B cell (primary cell): ENCODE results near the gene AFG1L.

Experiments
- EZH2 ChIP-seq: IDR thresholded peaks from 2 replicates; pipeline ENCODE4 v1.6.1; 2012; ENCODE audit warnings: borderline replicate concordance, low read depth, mild to moderate bottlenecking, moderate library complexity, low read length; ENCODE audit not compliant: insufficient read depth, poor library complexity, severe bottlenecking
- TF ChIP-seq, protein P1 (sequence below): fragments of 200-600 bp; IDR thresholded peaks from one replicate; pipeline ENCODE4 v1.8.0; 2022; ENCODE audit warnings: antibody characterized with exemption, mild to moderate bottlenecking

DNA sequence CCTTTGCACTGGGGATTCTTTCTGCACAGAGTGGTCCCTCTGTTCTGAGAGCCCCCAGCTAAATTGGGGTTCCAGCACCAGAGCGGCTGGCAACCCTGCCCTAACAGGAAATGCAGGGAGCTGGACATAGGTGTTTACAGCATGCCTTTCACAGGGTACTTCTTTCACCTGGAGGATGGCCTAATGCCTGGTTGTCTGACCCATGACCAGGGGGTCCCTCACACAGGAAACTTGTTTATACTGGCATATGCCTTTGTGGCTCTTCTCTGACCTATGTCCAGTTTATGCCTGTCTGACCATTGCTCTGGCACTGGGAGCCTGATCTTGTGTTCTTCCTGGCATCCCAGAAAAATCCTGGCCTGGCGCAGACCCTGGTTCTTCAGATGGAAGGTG lies 66.1 kb downstream of the AFG1L start:
- TF ChIP-seq, protein P1, sequence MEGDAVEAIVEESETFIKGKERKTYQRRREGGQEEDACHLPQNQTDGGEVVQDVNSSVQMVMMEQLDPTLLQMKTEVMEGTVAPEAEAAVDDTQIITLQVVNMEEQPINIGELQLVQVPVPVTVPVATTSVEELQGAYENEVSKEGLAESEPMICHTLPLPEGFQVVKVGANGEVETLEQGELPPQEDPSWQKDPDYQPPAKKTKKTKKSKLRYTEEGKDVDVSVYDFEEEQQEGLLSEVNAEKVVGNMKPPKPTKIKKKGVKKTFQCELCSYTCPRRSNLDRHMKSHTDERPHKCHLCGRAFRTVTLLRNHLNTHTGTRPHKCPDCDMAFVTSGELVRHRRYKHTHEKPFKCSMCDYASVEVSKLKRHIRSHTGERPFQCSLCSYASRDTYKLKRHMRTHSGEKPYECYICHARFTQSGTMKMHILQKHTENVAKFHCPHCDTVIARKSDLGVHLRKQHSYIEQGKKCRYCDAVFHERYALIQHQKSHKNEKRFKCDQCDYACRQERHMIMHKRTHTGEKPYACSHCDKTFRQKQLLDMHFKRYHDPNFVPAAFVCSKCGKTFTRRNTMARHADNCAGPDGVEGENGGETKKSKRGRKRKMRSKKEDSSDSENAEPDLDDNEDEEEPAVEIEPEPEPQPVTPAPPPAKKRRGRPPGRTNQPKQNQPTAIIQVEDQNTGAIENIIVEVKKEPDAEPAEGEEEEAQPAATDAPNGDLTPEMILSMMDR = no peak
- no peak for TF ChIP-seq EZH2
